ENCODE data around the gene TIMM23.

- TF ChIP-seq CTCF (IDR thresholded peaks at IDR 0.05) (no peak), POLR2A (IDR thresholded peaks at IDR 0.05) (no peak), POLR2AphosphoS5 (IDR thresholded peaks at IDR 0.05) (no peak), EP300 (IDR thresholded peaks at IDR 0.05; ENCODE audit: low read depth) (no peak)
Measured at GRCh38 chr10:46014206-46014605, 41.9 kb downstream of the TIMM23 start.
